ENCODE results near the gene RERE. TPM values are rescaled to one million over a fixed set of nuclear protein-coding genes. Genes with fewer than 3 reads are reported as not detected.
"Not testable (repeated sequence)": the region's sequence is repeated elsewhere in the genome, so short reads cannot be mapped to it uniquely, and the experiment has no call there.

RERE gene
- total and polyA plus RNA-seq, 11 donors: 53.5 to 236 (median 121) TPM

DNA sequence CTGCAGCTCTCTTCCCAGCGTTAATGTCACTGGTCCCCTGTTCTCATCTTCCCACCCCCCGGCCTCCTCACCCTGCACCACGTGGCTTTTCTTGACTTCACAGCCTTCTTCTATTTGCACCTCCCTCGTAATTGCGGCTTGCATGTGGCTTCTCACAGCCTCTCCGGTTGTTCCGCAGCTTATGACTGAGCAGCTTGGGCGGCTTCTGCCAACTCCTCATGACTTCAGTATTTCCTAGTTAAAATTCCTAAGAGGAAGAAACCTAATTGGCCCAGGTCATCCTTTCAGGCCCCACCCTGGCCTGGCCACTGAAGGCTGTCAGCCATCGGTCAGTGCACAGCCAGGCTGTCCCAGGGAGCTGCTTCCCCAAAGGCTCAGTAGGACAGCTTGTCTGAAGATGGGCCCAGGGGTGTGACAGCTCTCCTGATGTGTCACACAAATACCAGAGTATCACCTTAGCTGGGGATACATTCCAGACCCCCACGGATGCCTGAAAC lies 8.6 kb upstream of the RERE start:
- no peak for TF ChIP-seq POLR2A (IDR thresholded peaks at IDR 0.05)
- TF ChIP-seq, protein P1, sequence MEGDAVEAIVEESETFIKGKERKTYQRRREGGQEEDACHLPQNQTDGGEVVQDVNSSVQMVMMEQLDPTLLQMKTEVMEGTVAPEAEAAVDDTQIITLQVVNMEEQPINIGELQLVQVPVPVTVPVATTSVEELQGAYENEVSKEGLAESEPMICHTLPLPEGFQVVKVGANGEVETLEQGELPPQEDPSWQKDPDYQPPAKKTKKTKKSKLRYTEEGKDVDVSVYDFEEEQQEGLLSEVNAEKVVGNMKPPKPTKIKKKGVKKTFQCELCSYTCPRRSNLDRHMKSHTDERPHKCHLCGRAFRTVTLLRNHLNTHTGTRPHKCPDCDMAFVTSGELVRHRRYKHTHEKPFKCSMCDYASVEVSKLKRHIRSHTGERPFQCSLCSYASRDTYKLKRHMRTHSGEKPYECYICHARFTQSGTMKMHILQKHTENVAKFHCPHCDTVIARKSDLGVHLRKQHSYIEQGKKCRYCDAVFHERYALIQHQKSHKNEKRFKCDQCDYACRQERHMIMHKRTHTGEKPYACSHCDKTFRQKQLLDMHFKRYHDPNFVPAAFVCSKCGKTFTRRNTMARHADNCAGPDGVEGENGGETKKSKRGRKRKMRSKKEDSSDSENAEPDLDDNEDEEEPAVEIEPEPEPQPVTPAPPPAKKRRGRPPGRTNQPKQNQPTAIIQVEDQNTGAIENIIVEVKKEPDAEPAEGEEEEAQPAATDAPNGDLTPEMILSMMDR (IDR thresholded peaks at IDR 0.05): no peak
- H3K4me1 ChIP-seq: peaks cover 0 to 26% (median 14%) of the 10 kb centered on the region in 12 donors
- H3K4me3 ChIP-seq: no peak overlapping the region
- no peak overlapping the region for H3K27ac ChIP-seq
- H3K27me3 ChIP-seq: no peaks in the 10 kb centered on the region
- no peaks in the 10 kb centered on the region for H3K36me3 ChIP-seq
- ATAC-seq: peak in 3 of 4 donors; percentile 57 to 62 (median 57)
- DNase-seq: peak in 3 of 5 donors; percentile 29 to 56 (median 39)
- WGBS, 4 donors: 65 to 75% (median 69%) methylated on average over 10 of the region's 10 CpGs
- intact Hi-C loops (cut with DNase I): no loop called here
- H3K9me3 ChIP-seq: no peaks in the 10 kb centered on the region

DNA sequence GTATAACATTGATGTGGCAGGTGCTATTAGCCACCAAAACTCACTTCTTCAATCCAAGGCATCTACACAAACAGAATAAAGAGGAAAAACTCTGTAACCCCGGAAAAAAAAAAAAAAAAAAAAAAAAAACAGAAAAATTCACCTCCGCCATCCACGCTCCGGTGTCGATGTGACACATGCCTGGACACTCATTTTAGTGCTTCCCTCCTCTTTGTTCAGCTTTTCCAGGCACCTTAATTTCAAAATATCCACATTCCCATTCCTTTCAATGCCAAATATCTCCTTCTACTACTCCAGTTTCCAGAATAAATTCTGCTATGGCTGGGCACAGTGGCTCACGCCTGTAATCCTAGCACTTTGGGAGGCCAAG lies 5.8 kb upstream of the RERE start:
- no peaks in the 10 kb centered on the region for H3K36me3 ChIP-seq
- peak overlapping the region in 2 of 12 donors; percentile 3 to 46 for H3K27ac ChIP-seq
- H3K27me3 ChIP-seq: no peaks in the 10 kb centered on the region
- DNase-seq: no peak
- ATAC-seq: no peak
- intact Hi-C loops (cut with DNase I): no loop called here
- H3K9me3 ChIP-seq: no peaks in the 10 kb centered on the region
- WGBS, 4 donors: 47 to 63% (median 58%) methylated on average over 6 of the region's 6 CpGs
- H3K4me1 ChIP-seq: peaks cover 0 to 29% (median 18%) of the 10 kb centered on the region in 12 donors
- no peak overlapping the region for H3K4me3 ChIP-seq
- TF ChIP-seq, protein P1 (IDR thresholded peaks at IDR 0.05): no peak
- TF ChIP-seq POLR2A (IDR thresholded peaks at IDR 0.05): no peak

DNA sequence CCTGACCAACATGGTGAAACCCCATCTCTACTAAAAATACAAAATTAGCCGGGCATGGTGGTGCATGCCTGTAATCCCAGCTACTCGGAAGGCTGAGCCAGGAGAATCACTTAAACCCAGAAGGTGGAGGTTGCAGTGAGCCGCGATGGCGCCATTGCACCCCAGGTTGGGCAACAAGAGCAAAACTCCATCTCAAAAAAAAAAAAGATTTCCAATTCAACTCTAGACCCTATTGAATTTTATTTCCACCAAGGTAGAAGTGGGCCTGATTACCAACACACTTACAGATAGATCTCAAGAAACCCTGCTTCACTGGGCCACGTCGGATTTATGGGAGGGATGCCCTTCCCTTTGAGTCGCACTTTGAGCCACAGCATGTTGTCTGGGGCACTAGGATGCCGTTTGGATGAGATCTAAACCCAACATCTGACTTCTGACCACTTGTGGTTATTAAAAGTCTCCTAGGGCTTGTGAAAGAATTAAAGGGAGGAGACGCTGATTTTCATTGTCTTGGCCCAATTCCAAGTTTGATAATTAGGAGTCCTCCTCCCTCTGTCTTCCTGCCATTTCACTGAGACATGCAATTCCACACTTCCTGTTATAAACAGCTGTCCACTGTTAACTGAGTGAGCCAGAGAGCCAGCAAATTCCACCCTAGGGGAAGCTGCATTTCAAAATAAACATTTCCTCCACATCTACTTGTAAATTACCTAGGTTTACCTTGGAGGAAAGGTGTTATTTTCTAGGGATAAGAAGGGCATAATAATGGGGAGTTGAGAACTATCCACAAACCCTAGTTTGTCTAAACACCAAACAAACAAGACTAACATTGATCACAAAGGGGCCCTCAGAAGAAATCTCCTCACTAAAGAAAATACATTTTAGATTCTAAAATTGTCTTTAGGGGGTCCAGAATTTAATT lies 5.2 kb upstream of the RERE start:
- DNase-seq (peak in 3 of 5 donors; percentile 26 to 42 (median 36)), ATAC-seq (peak; percentile 49 to 82 (median 74))
- H3K4me3 ChIP-seq: no peak overlapping the region
- no peaks in the 10 kb centered on the region for H3K36me3 ChIP-seq
- intact Hi-C loops (cut with DNase I): no loop called here
- H3K9me3 ChIP-seq: no peaks in the 10 kb centered on the region
- peak overlapping the region in 7 of 12 donors; percentile 3 to 51 (median 36) for H3K27ac ChIP-seq
- no peak for TF ChIP-seq POLR2A (IDR thresholded peaks at IDR 0.05)
- TF ChIP-seq, protein P1 (IDR thresholded peaks at IDR 0.05): no peak
- WGBS, 4 donors: 58 to 62% (median 60%) methylated on average over 10 of the region's 10 CpGs
- H3K27me3 ChIP-seq: no peaks in the 10 kb centered on the region
- peaks cover 0 to 31% (median 19%) of the 10 kb centered on the region in 12 donors for H3K4me1 ChIP-seq

DNA sequence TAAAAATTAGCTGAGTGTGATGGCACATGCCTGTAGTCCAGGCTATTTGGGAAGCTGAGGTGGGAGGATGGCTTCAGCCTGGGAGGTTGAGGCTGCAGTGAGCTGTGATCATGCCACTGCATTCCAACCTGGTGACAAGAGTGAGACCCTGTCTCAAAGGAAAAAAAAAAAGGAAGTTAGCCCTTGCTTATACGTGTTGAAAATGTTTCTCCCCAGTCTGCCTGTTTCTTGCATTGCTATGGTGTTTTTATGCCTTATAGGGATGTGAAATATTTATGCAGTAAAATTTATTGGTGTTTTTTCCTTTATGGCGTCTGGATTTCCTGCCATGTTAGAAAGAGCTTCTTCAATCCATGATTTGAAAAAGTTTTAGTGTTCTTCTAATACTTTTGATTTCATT lies 3.6 kb upstream of the RERE start:
- WGBS, 4 donors: 52 to 68% (median 59%) methylated on average over 2 of the region's 2 CpGs
- intact Hi-C loops (cut with DNase I): no loop called here
- no peak overlapping the region for H3K27ac ChIP-seq
- H3K4me3 ChIP-seq: no peak overlapping the region
- H3K9me3 ChIP-seq: no peaks in the 10 kb centered on the region
- TF ChIP-seq POLR2A (IDR thresholded peaks at IDR 0.05): no peak
- TF ChIP-seq, protein P1 (IDR thresholded peaks at IDR 0.05): no peak
- no peaks in the 10 kb centered on the region for H3K27me3 ChIP-seq
- H3K4me1 ChIP-seq: peaks cover 0 to 39% (median 23%) of the 10 kb centered on the region in 12 donors
- no peak for DNase-seq
- H3K36me3 ChIP-seq: no peaks in the 10 kb centered on the region
- no peak for ATAC-seq

DNA sequence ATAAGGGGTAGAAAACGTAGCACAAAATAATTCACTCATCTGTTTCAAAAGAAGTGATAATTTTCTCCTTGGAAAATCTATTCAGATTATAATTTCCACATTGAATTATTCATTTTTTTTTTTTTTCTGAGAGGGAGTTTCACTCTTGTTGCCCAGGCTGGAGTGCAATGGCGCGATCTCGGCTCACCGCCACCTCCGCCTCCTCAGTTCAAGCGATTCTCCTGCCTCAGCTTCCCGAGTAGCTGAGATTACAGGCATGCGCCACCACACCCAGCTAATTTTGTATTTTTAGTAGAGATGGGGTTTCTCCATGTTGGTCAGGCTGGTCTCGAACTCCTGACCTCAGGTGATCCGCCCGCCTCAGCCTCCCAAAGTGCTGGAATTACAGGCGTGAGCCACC lies 1.3 kb upstream of the RERE start:
- not testable (repeated sequence) for H3K9me3 ChIP-seq, H3K27me3 ChIP-seq, DNase-seq, H3K36me3 ChIP-seq, ATAC-seq
- 79 to 91% (median 84%) methylated on average over 12 to 13 of the region's 13 CpGs for WGBS, 4 donors
- H3K4me1 ChIP-seq: peaks cover 0 to 58% (median 38%) of the 10 kb centered on the region in 12 donors
- H3K27ac ChIP-seq: peak overlapping the region in 9 of 12 donors; percentile 91 to 96 (median 95)
- intact Hi-C loops (cut with DNase I): loop anchor here in 3 of 10 donors (2.0 to 5.0 kb wide), 2 partner anchors 30 to 39 kb away; no protein-coding TSS in a partner anchor
- H3K4me3 ChIP-seq: peak overlapping the region in 5 of 12 donors; percentile 69 to 85 (median 77)

Data from heart left ventricle (tissue), 16 donors.